ENCODE data around the gene ROBO3.

The ROBO3 gene

GRCh38 chr11:124876818-124877630 is 11.8 kb downstream of the ROBO3 start:
- no peak for DNase-seq (ENCODE audit: low read depth)

DNA sequence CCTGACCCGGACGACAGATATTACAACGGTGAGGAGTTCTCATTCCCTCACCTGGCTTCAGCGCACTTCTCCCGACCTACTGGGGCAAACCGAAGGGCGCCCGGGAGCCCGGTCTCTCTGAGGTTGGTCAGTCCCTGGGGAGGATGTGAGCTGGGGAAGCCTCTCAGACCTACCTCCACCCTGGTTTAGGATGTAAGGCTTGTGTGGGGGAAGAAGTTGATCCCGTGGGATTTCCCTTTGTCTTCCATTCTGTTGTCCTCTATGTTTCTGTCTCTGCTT is 12.3 kb downstream of the ROBO3 start:
- no peak for DNase-seq (ENCODE audit: low read depth)

DNA sequence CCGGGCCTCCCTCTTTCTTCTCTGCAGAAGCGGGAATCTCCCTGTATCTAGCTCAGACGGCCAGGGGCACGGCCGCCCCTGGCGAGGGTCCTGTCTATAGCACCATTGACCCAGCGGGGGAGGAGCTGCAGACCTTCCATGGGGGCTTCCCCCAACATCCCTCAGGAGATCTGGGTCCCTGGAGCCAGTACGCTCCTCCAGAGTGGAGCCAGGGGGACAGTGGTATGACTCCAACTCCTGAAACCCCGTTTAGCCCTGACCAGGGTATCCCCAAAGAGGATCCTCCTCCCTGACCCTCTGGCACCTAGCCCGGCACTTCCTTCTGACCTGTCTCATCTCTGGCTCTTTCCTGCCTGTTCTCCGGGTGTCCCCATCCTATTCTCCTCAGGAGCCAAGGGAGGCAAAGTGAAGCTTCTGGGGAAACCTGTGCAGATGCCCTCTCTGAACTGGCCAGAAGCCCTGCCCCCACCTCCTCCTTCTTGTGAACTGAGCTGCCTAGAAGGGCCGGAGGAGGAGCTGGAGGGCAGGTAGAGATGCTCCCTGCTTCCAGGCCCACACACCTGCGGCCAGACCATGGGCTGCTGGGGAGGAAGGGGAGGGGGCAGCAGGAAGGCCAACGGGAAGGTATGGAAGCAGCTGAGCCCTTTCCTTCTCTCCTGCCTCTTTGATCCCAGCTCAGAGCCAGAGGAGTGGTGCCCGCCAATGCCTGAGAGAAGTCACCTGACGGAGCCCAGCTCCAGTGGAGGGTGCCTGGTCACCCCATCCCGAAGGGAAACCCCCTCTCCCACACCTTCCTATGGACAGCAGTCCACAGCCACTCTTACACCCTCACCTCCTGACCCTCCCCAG is 12.9 kb downstream of the ROBO3 start:
- no peak for DNase-seq (ENCODE audit: low read depth)

DNA sequence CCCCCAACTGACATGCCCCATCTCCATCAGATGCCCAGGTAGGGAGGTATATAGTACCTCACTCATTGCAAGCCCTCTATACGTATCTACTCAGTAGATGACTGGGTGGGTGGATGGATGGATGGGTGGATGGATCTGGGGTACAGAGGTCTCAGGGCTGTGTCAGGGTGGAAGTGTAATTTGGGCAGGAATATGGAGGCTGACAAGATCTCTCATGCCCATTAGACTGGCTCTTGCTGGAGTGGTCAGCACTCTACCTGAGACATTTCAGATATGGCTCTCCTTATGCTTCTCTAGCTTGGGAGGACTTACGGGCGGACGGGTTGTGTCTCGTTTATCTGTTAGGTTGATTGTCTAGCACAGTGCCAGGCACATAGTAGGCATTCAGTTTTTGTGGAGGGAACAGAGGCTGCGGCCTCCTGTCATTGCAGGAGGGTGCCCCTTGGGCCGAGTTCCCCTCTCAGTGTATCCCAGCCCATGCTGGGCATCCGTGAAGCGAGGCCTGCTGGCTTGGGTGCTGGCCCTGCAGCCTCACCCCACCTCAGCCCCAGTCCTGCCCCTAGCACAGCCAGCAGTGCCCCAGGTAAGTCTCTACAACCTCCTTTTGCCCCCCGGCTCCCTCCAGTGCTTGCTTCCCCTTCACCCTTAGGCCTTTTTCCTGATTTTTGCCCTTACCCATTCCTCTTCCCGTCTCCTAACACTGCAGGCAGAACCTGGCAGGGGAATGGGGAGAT is 13.7 kb downstream of the ROBO3 start:
- DNase-seq (ENCODE audit: low read depth): no peak

- no peak for DNase-seq (ENCODE audit: low read depth)
These were observed 14.5 kb downstream of the ROBO3 start for GRCh38 chr11:124879493-124880289.

DNA sequence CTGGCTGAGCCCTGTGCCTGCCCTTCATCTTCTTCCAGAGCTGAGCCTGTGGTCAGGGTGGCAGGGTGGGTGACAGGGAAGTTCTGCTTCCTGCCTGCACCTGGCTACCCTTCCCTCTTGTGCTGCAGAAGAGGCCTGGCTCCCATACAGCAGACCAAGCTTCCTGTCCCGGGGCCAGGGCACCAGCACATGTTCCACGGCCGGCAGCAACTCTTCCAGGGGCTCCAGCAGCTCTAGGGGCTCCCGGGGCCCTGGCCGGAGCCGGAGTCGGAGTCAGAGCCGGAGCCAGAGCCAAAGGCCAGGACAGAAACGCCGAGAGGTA is 15.0 kb downstream of the ROBO3 start:
- DNase-seq (ENCODE audit: low read depth): no peak

DNA sequence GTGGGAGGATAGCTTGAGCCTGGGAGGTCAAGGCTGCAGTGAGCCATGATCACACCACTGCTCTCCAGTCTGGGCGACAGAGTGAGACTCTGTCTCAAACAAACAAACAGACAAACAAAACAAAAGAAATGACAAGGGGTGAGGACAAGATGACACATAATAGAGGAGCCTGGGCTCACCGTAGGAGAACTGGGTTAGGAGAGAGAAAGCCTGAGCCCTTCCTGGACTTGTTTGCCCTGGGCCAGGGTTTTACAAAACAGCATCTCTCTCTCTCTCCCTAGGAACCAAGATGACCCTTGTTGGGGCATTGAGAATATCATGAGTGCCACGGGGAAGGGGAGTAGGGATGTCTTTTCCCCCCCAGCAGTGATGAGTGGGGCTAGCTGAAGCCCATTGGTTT is 15.7 kb downstream of the ROBO3 start:
- DNase-seq (ENCODE audit: low read depth): no peak

GRCh38 chr11:124882339-124883071 is 17.3 kb downstream of the ROBO3 start:
- no peak for DNase-seq (ENCODE audit: low read depth)

GRCh38 chr11:124884340-124884739 is 19.1 kb downstream of the ROBO3 start:
- no peak for DNase-seq (ENCODE audit: low read depth)

DNA sequence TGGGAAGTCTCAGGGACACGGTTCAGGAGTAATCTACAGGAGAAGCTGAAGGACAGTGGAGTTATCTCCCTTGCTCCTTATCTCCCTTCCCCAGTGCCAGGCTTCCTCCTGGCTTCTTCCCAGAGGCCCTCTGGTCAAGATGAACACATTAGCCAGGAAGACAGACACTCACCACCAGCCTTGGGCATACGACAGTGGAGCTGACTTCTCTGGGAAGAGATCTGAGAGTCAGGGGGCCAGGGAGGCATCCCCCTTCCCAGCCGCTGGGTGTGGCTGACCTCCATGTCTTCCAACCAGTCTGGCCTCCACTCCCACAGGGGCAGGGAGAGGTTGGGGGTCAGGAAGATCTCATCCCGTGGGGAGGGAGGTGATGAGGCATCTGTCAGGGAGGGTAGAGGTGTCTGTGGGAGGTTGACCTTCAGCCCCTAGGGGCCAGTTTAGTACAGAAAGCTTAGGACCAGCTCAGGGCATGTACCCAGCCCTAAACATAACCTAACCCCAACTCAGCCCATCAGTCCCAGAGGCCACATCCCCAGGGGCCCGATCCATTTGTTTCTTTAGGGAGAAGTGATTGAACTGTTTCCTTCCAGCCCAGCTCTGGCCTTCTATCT is 19.7 kb downstream of the ROBO3 start:
- no peak for DNase-seq (ENCODE audit: low read depth)

DNA sequence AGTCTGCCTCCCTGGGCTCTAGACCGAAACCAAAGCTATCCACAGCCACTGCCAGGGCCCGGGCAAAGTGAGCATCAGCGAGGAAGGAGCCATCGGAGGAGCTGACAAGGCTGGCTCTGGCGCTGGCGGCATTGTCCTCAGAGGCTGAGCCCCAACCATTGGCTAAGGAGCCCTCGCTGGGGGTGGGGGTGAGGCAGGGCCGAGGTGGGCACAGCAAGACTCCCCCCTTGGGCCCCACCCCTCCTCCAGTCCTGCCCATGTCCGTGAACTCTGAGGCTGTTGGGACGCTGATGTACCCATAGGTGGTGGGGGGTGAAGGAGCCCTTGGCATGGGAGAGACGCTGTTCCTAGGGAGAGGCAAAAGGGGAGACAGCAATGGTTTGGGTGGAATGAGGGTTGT is 21.2 kb downstream of the ROBO3 start:
- no peak for DNase-seq (ENCODE audit: low read depth)

GRCh38 chr11:124886978-124887666 is 21.9 kb downstream of the ROBO3 start:
- no peak for DNase-seq (ENCODE audit: low read depth)

DNA sequence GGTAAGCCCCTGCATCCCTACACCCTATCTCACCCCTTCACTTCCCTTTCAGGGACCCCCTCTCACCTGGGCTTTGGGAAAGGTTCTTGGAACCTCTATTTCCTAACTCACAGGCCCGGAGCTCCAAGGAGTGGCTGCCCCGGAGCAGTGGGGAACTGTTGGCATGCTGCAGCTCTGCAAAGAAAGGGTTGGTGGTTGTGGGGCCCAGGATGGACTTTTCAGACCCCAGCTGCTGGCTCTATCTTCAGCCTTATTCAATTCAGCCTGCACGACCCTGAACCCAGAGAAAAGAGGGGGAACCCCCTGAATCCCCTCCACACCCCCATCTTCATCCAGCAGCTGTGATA is 22.4 kb downstream of the ROBO3 start:
- DNase-seq (ENCODE audit: low read depth): no peak

GRCh38 chr11:124889191-124890091 is 24.2 kb downstream of the ROBO3 start:
- DNase-seq (ENCODE audit: low read depth): no peak

DNA sequence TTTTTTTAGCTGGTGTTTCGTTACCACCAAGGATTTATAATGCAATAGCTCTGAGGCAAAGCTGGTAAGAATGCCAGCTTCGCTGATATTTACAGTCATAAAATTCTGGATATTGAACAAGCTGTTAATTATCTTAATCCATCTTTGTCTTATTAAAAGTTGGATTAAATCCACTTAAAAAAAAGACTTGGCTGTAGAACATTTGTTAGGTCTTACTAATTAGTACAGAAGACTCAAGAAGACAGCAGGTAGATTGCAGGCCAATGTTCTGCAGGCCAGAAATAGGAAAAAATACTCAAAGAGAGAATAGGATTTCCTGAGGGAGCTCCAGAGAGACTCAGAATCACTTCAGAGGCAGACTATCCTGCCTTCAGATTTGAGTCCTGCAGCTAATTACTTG is 24.9 kb downstream of the ROBO3 start:
- no peak for DNase-seq (ENCODE audit: low read depth)

GRCh38 chr11:124890683-124891372 is 25.6 kb downstream of the ROBO3 start:
- no peak for DNase-seq (ENCODE audit: low read depth)

DNA sequence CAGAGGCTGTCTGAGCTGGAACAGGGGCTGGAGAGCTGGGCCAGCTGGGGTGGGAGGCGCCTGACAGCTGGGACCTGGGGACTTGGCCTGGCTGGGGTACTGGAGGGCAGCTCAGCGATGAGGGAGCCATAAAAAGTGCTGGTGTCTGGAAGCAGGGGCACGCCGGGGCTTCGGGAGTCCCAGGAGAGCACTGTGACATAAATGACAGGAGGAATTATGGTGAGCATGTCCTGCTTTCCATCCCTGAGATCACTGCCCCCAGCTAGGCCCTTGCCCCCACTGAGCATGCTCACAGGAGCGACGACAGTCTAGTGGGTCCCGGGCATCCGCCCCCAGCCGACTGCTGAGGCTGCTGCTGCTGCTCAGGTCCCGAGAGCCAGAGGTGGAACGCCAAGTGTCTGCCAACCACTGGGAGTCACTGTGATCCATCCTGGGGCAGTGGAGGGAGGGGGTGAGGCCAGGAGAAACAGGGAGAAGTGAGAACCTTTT is 26.2 kb downstream of the ROBO3 start:
- no peak for DNase-seq (ENCODE audit: low read depth)

DNA sequence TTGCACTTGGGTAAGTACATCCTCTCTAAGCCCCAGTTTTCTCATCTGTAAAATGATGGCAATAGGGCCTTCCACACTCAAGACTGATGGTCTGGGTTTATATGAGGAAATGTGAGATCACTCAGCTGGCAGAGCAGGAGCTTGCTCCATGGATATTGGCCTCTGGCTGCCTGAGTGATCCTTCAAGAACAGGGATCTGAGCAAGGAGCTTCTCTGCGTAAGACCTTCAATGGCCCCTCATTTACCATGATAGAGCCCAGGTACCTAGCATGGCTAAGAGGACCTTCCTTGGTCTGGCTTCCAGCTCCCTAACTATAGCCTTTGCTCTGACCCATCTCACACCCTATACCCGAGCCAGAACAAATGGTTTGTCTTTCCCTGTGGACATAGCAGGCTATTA is 26.9 kb downstream of the ROBO3 start:
- DNase-seq (ENCODE audit: low read depth): no peak
